HG02798 (cell line): ENCODE results near the gene STARD3NL.
"Not testable (repeated sequence)": the region's sequence is repeated elsewhere in the genome, so short reads cannot be mapped to it uniquely, and the experiment has no call there.

Experiments
- ATAC-seq: cut with Tn5 transposase; IDR thresholded peaks from one replicate; pipeline ENCODE4 v1.9.1; 2021; ENCODE audit warnings: mild to moderate bottlenecking; ENCODE audit not compliant: unreplicated experiment, poor library complexity

STARD3NL gene

GRCh38 chr7:38259157-38259556 is 81.1 kb downstream of the STARD3NL start:
- ATAC-seq = not testable (repeated sequence)

- ATAC-seq = not testable (repeated sequence)
Observed at GRCh38 chr7:38261601-38262000, 83.6 kb downstream of the STARD3NL start.

- ATAC-seq = not testable (repeated sequence)
Observed at GRCh38 chr7:38262026-38262425, 84.0 kb downstream of the STARD3NL start.

- ATAC-seq = no peak
Observed at GRCh38 chr7:38262545-38262944, 84.5 kb downstream of the STARD3NL start.

GRCh38 chr7:38263274-38263673 is 85.2 kb downstream of the STARD3NL start:
- ATAC-seq = not testable (repeated sequence)

GRCh38 chr7:38264602-38265001 is 86.6 kb downstream of the STARD3NL start:
- not testable (repeated sequence) for ATAC-seq

GRCh38 chr7:38265958-38266357 is 87.9 kb downstream of the STARD3NL start:
- not testable (repeated sequence) for ATAC-seq

GRCh38 chr7:38269704-38270346 is 91.8 kb downstream of the STARD3NL start:
- not testable (repeated sequence) for ATAC-seq

GRCh38 chr7:38270405-38270804 is 92.4 kb downstream of the STARD3NL start:
- peak; percentile 86 for ATAC-seq

GRCh38 chr7:38273286-38273995 is 95.4 kb downstream of the STARD3NL start, which contains the start of gene TARP:
TARP (minus strand) TSS chr7:38273636.
- ATAC-seq = no peak

- ATAC-seq = no peak
Observed at GRCh38 chr7:38274486-38274885, 96.4 kb downstream of the STARD3NL start.

GRCh38 chr7:38274927-38275620 is 97.0 kb downstream of the STARD3NL start:
- no peak for ATAC-seq

- no peak for ATAC-seq
Observed at GRCh38 chr7:38276096-38276877, 98.2 kb downstream of the STARD3NL start.

- ATAC-seq = no peak
Observed at GRCh38 chr7:38280000-38280399, 102.0 kb downstream of the STARD3NL start.
